K562 (cell line): ENCODE data around the gene CRHR1. TPM values are rescaled to one million over a fixed set of nuclear protein-coding genes. Genes with fewer than 3 reads are reported as not detected.

Source experiments
- ATAC-seq: fragments of 200-7000 bp; cut with Tn5 transposase; 3 replicates; pipeline ENCODE4 v1.9.1; 2020; ENCODE audit warnings: moderate library complexity
- BruUV-seq: library from RNA; stranded (reverse); fragments of 400-500 nt; replicated peaks from 2 replicates; lab custom pipeline; 2021; lab: Mats Ljungman, UMichigan
- CTCF ChIA-PET: fragments of 300-600 bp; formaldehyde crosslinking; extraction: SDS; loops from one replicate; lab custom pipeline; 2021; ENCODE audit warnings: low intra/inter-chr PET ratio; lab: Yijun Ruan, JAX
- POLR2A ChIA-PET: fragments of 300-600, 350-650 bp; sonication (Branson Sonifier 250); formaldehyde crosslinking; extraction: SDS; loops from one replicate; lab custom pipeline; 2021; ENCODE audit warnings: antibody characterized with exemption, inconsistent platforms; lab: Yijun Ruan, JAX
- DNase-seq, 4 experiments: peaks; one replicate each; pipeline versions ENCODE4 v3.0.0 to v3.0.0-alpha.2; 2011 to 2018; ENCODE audit warnings: low spot score in 3 of 4, mixed read lengths in 3 of 4; ENCODE audit errors: extremely low read depth in 1 of 4
- FAIRE-seq: peaks from 2 replicates; lab custom pipeline; 2011; peaks lifted over from hg19 to GRCh38; lab: Jason Lieb, UNC
- H2AFZ ChIP-seq: 2 replicates; pipeline ENCODE4 v1.6.0; 2011; ENCODE audit warnings: low read depth, low read length, control low read depth, inconsistent platforms
- H3K27ac ChIP-seq: fragments of 200-600 bp; 3 replicates; pipeline ENCODE4 v1.8.0; 2011; ENCODE audit warnings: low read depth, mild to moderate bottlenecking, control low read depth, inconsistent platforms, low read length, moderate library complexity, mixed read lengths; ENCODE audit errors: extremely low read depth
- H3K27me3 ChIP-seq, 2 experiments: fragments of 300-600 bp in 1 of 2; 2 replicates in 1 of 2; 3 replicates in 1 of 2; pipeline versions ENCODE4 v1.6.0 to v1.8.0; 2011; ENCODE audit warnings: inconsistent platforms in 2 of 2, low read length in 2 of 2, mild to moderate bottlenecking in 1 of 2, mixed read lengths in 1 of 2, moderate library complexity in 1 of 2; ENCODE audit not compliant: control insufficient read depth in 2 of 2, insufficient read depth in 2 of 2
- H3K36me3 ChIP-seq: fragments of 300-600 bp; 3 replicates; pipeline ENCODE4 v1.8.0; 2011; ENCODE audit warnings: mild to moderate bottlenecking, low read length, inconsistent platforms; ENCODE audit not compliant: control insufficient read depth, insufficient read depth
- H3K4me1 ChIP-seq, 2 experiments: fragments of 200-600 bp in 1 of 2; replicated peaks in 1 of 2; 2 replicates in 1 of 2; 3 replicates in 1 of 2; pipeline versions ENCODE4 v1.5.1 to v1.8.0; 2011; ENCODE audit warnings: inconsistent platforms in 2 of 2, low read length in 2 of 2, mild to moderate bottlenecking in 1 of 2, mixed read lengths in 1 of 2, moderate library complexity in 1 of 2; ENCODE audit not compliant: control insufficient read depth in 2 of 2, insufficient read depth in 2 of 2
- H3K4me2 ChIP-seq: 2 replicates; pipeline ENCODE4 v1.6.1; 2011; ENCODE audit warnings: low read length, control low read depth, inconsistent platforms, mixed read lengths; ENCODE audit not compliant: insufficient read depth
- H3K4me3 ChIP-seq: fragments of 200-600 bp; sonication (generic), shearing (Covaris generic); 2 replicates; pipeline ENCODE4 v1.5.1; 2016; ENCODE audit warnings: control low read depth, inconsistent platforms
- H3K79me2 ChIP-seq: fragments of 200-600 bp; 3 replicates; pipeline ENCODE4 v1.8.0; 2011; ENCODE audit warnings: low read length, inconsistent platforms; ENCODE audit not compliant: control insufficient read depth, insufficient read depth
- H3K9ac ChIP-seq, 2 experiments: 2 replicates each; pipeline versions ENCODE4 v1.6.0 to v1.6.1; 2011; ENCODE audit warnings: low read depth in 2 of 2, low read length in 2 of 2, control low read depth in 1 of 2, inconsistent platforms in 1 of 2, mild to moderate bottlenecking in 1 of 2, mixed read lengths in 1 of 2; ENCODE audit not compliant: insufficient read depth in 1 of 2
- H3K9me1 ChIP-seq: one replicate; pipeline ENCODE4 v1.6.0; 2011; ENCODE audit warnings: inconsistent platforms, mild to moderate bottlenecking, low read length, moderate library complexity; ENCODE audit not compliant: control insufficient read depth, insufficient read depth
- H3K9me3 ChIP-seq: replicated peaks from 2 replicates; pipeline ENCODE4 v1.5.1; 2011; ENCODE audit warnings: low read depth, low read length, inconsistent platforms; ENCODE audit not compliant: control insufficient read depth, insufficient read depth
- H4K20me1 ChIP-seq: replicated peaks from 2 replicates; pipeline ENCODE4 v1.6.1; 2011; ENCODE audit warnings: low read length, inconsistent platforms, mixed read lengths; ENCODE audit not compliant: control insufficient read depth, insufficient read depth
- ATF6 ChIP-seq: sonication (generic); formaldehyde crosslinking; IDR thresholded peaks from 2 replicates; pipeline ENCODE4 v1.4.0; 2020; ENCODE audit warnings: mild to moderate bottlenecking, missing genetic modification reagents
- CCNT2 ChIP-seq: IDR thresholded peaks from 2 replicates; pipeline ENCODE4 v1.6.1; 2011; ENCODE audit warnings: borderline replicate concordance, low read depth, mild to moderate bottlenecking, moderate library complexity, mixed read lengths, low read length; ENCODE audit not compliant: insufficient read length; ENCODE audit errors: extremely low read depth
- CEBPB ChIP-seq: fragments of 450-650 bp; IDR thresholded peaks from 2 replicates; pipeline ENCODE4 v1.6.1; 2016; ENCODE audit warnings: missing genetic modification characterization, missing compliant biosample characterization
- CREM ChIP-seq: IDR thresholded peaks from 2 replicates; pipeline ENCODE4 v1.6.1; 2014; ENCODE audit warnings: antibody characterized with exemption, low read depth
- DIDO1 ChIP-seq: fragments of 450-650 bp; IDR thresholded peaks from 2 replicates; pipeline ENCODE4 v1.6.1; 2016; ENCODE audit warnings: low read depth, missing biosample characterization, missing genetic modification characterization
- E2F3 ChIP-seq: fragments of 250-450 bp; sonication (Bioruptor Pico); IDR thresholded peaks from 2 replicates; pipeline ENCODE4 v1.4.0; 2020; ENCODE audit warnings: mild to moderate bottlenecking
- ESRRB ChIP-seq: fragments of 250-450 bp; sonication (Bioruptor Pico); IDR thresholded peaks from 2 replicates; pipeline ENCODE4 v1.5.0; 2020; ENCODE audit warnings: mild to moderate bottlenecking, moderate library complexity, borderline replicate concordance
- HNRNPK ChIP-seq: fragments of 200-400 bp; formaldehyde crosslinking; IDR thresholded peaks from one replicate; pipeline ENCODE4 v1.6.1; 2018; ENCODE audit warnings: mild to moderate bottlenecking, low read depth, low read length; ENCODE audit not compliant: poor library complexity, severe bottlenecking
- HNRNPLL ChIP-seq: fragments of 200-400 bp; formaldehyde crosslinking; IDR thresholded peaks from 2 replicates; pipeline ENCODE4 v1.6.1; 2017; ENCODE audit warnings: low read length, low read depth, mild to moderate bottlenecking; ENCODE audit not compliant: poor library complexity, severe bottlenecking
- KAT2B ChIP-seq: IDR thresholded peaks from one replicate; pipeline ENCODE4 v1.6.1; 2012; ENCODE audit warnings: low read depth, mild to moderate bottlenecking, control low read depth, inconsistent platforms, low read length, moderate library complexity
- MCM7 ChIP-seq, 2 experiments: fragments of 450-650 bp; IDR thresholded peaks; 2 replicates each; pipeline ENCODE4 v1.6.1; 2016 to 2018
- MIER1 ChIP-seq: fragments of 450-650 bp; IDR thresholded peaks from 2 replicates; pipeline ENCODE4 v1.6.1; 2016; ENCODE audit warnings: antibody characterized with exemption, mild to moderate bottlenecking, low read depth
- NCOA1 ChIP-seq: fragments of 450-650 bp; IDR thresholded peaks from 2 replicates; pipeline ENCODE4 v1.6.1; 2016; ENCODE audit warnings: low read depth
- NEUROD1 ChIP-seq: fragments of 150-350 bp; IDR thresholded peaks from 2 replicates; pipeline ENCODE4 v1.6.1; 2014; ENCODE audit warnings: borderline replicate concordance, low read length, low read depth; ENCODE audit not compliant: partially characterized antibody
- NFIC ChIP-seq: fragments of 450-650 bp; IDR thresholded peaks from 2 replicates; pipeline ENCODE4 v1.6.1; 2017; ENCODE audit warnings: mild to moderate bottlenecking, inconsistent platforms
- OTX1 ChIP-seq: fragments of 450-650 bp; formaldehyde crosslinking; IDR thresholded peaks from 2 replicates; pipeline ENCODE4 v1.4.0; 2022; ENCODE audit warnings: mild to moderate bottlenecking
- PHF21A ChIP-seq: fragments of 450-650 bp; IDR thresholded peaks from 2 replicates; pipeline ENCODE4 v1.6.1; 2017; ENCODE audit warnings: low read depth, borderline replicate concordance
- POLR2H ChIP-seq: IDR thresholded peaks from 2 replicates; pipeline ENCODE4 v1.6.1; 2016; ENCODE audit warnings: missing genetic modification characterization, low read depth, mild to moderate bottlenecking, control low read depth, missing compliant biosample characterization, moderate library complexity
- PYGO2 ChIP-seq: fragments of 450-650 bp; IDR thresholded peaks from 2 replicates; pipeline ENCODE4 v1.6.1; 2016; ENCODE audit warnings: mild to moderate bottlenecking, missing genetic modification characterization, moderate library complexity, missing compliant biosample characterization
- RHOXF2B ChIP-seq: fragments of 250-450 bp; sonication (Bioruptor Pico); conservative IDR thresholded peaks from 2 replicates; pipeline ENCODE4 v1.5.1; 2021
- SRSF7 ChIP-seq: fragments of 200-400 bp; formaldehyde crosslinking; optimal IDR thresholded peaks from 2 replicates; pipeline ENCODE3; 2017; ENCODE audit warnings: mild to moderate bottlenecking, low read depth, low read length
- XRCC3 ChIP-seq: fragments of 450-650 bp; IDR thresholded peaks from 2 replicates; pipeline ENCODE4 v1.6.1; 2017; ENCODE audit warnings: mild to moderate bottlenecking, moderate library complexity
- ZNF121 ChIP-seq: sonication (generic); formaldehyde crosslinking; conservative IDR thresholded peaks from 2 replicates; pipeline ENCODE4 v1.8.0; 2022; ENCODE audit warnings: missing genetic modification reagents
- ZNF124 ChIP-seq: sonication (generic); formaldehyde crosslinking; IDR thresholded peaks from 2 replicates; pipeline ENCODE4 v1.8.1; 2022; ENCODE audit warnings: missing genetic modification reagents
- WGBS: fragments of 100-300 bp; shearing (Covaris generic); methylation state at CpG from one replicate; pipeline ENCODE4 v1.1.6; 2016; ENCODE audit warnings: low coverage, mixed read lengths; ENCODE audit not compliant: insufficient coverage; ENCODE audit errors: missing lambda C conversion rate; 5-methylcytosine and 5-hydroxymethylcytosine counted together
- in situ Hi-C: fragments of 300-500 bp; cut with MboI; formaldehyde crosslinking; loops from 4 replicates; pipeline ENCODE4 v1.15.0; 2018; ENCODE audit warnings: inconsistent platforms, mixed read lengths
- intact Hi-C: fragments of 100-400 bp; cut with micrococcal nuclease; formaldehyde crosslinking; loops from 2 replicates; pipeline ENCODE4 v1.14.2; 2022
- polyA plus RNA-seq, 8 experiments: library from polyadenylated mRNA; depleted of rRNA in 4 of 8; stranded (reverse) in 5 of 8; unstranded in 3 of 8; fragments of >200 nt; fragmentation: Nextera tagmentation in 2 of 8; fragmentation: Illumina TruSeq in 1 of 8; extraction: Ambion mirVana in 2 of 8; extraction: Trizol in 1 of 8; gene quantifications; 2 replicates each; pipeline versions ENCODE4 v1.2.1 to v1.2.3, GENCODE V29; 2011 to 2014; ENCODE audit warnings: inconsistent platforms in 1 of 8, missing spikeins in 1 of 8
- total RNA-seq, 7 experiments: library from RNA; depleted of rRNA in 6 of 7; stranded (reverse); fragments of >200 nt in 6 of 7; fragmentation: Illumina TruSeq in 2 of 7; extraction: Trizol in 2 of 7; gene quantifications; 2 replicates each; pipeline versions ENCODE4 v1.2.1 to v1.2.3, GENCODE V29; 2011 to 2021; ENCODE audit warnings: low replicate concordance in 1 of 7

CRHR1 gene
- total and polyA plus RNA-seq, 9 of the 15 experiments (the other 6 are each of a cell fraction or from before 2014, with no cell fraction given) = 0.05 TPM; not detected in 8

- in situ Hi-C loops = no loop called here
- peak; percentile 89 for ATAC-seq
- DNase-seq = peak; percentile 63 to 69 (median 66)
- Histone ChIP-seq H3K9me3 (no peaks in the 10 kb centered on the region), H3K4me2 (peak overlapping the region; percentile 46; the same call in 1 of the 2 replicates), H3K4me3 (no peak overlapping the region; the same call in 1 of the 2 replicates), H3K4me1 (peaks cover 4 to 24% of the 10 kb centered on the region in 2 experiments; a peak in 4 of 5 replicates), H3K79me2 (no peaks in the 10 kb centered on the region), H4K20me1 (peaks cover 9% of the 10 kb centered on the region), H3K27me3 (peaks cover 45 to 76% of the 10 kb centered on the region in 2 experiments), H3K9ac (peak overlapping the region in 1 of 2 experiments; percentile 78; a peak in 2 of 4 replicates), H3K27ac (no peak overlapping the region), H3K9me1 (no peaks in the 10 kb centered on the region), H3K36me3 (no peaks in the 10 kb centered on the region), H2AFZ (0 out of 2 replicates have a peak overlapping the region, but pooled peaks have one; percentile 51)
- no TSS peak for BruUV-seq
- ChIA-PET CTCF (no interaction called here), POLR2A (no interaction called here)
- WGBS = 4% methylated on average over 58 of the region's 82 CpGs
- intact Hi-C loops = no loop called here
- FAIRE-seq = no peak
- no peak for TF ChIP-seq MIER1
- no peak for TF ChIP-seq ZNF121
- TF ChIP-seq ESRRB = no peak
- no peak for TF ChIP-seq POLR2H (tag)
- TF ChIP-seq RHOXF2B (CRISPR knock-in tag) = no peak
- no peak for TF ChIP-seq NEUROD1
- no peak for TF ChIP-seq DIDO1 (tag)
- no peak for TF ChIP-seq PHF21A
- TF ChIP-seq SRSF7 = no peak
- no peak for TF ChIP-seq HNRNPK
- no peak for TF ChIP-seq ZNF124
- TF ChIP-seq XRCC3 = no peak
- no peak for TF ChIP-seq MCM7 (IDR thresholded peaks at IDR 0.05)
- TF ChIP-seq OTX1 (CRISPR knock-in tag) = no peak
- TF ChIP-seq CREM = no peak
- TF ChIP-seq E2F3 (CRISPR knock-in tag) = no peak
- TF ChIP-seq NCOA1 = no peak
- TF ChIP-seq CCNT2 = peak; percentile 39
- TF ChIP-seq CEBPB = no peak
- TF ChIP-seq ATF6 (CRISPR knock-in tag) = no peak
- TF ChIP-seq PYGO2 = no peak
- no peak for TF ChIP-seq HNRNPLL
- peak; percentile 47; the same call in 1 of the 2 replicates for TF ChIP-seq NFIC
- TF ChIP-seq KAT2B = no peak
These were observed 790 bp downstream of the CRHR1 start for GRCh38 chr17:45784741-45785479.
